D341Med (cell line): Measurements from ENCODE around the gene PRKCSH.

Experiments
- DNase-seq: peaks from one replicate; pipeline ENCODE4 v3.0.0; 2012; ENCODE audit warnings: low spot score

PRKCSH gene

GRCh38 chr19:11478167-11479089 lies 43.0 kb downstream of the PRKCSH start:
- peak; percentile 85 for DNase-seq

- peak; percentile 97 for DNase-seq
Observed at GRCh38 chr19:11479090-11479897, 43.9 kb downstream of the PRKCSH start.

- peak; percentile 63 for DNase-seq
Observed at GRCh38 chr19:11479898-11480714, 44.7 kb downstream of the PRKCSH start.

GRCh38 chr19:11480715-11481533 lies 45.5 kb downstream of the PRKCSH start, which contains the start of gene ELAVL3:
TSS of gene ELAVL3 (minus strand) at chr19:11481046. CDS start at chr19:11480608, 438 bp downstream.
- DNase-seq, result peak; percentile 87

- peak; percentile 95 for DNase-seq
Observed at GRCh38 chr19:11481534-11482383, 46.3 kb downstream of the PRKCSH start.

- peak; percentile 97 for DNase-seq
Observed at GRCh38 chr19:11482384-11483050, 47.1 kb downstream of the PRKCSH start.

GRCh38 chr19:11483366-11484111 lies 48.1 kb downstream of the PRKCSH start:
- DNase-seq, result peak; percentile 31

GRCh38 chr19:11485245-11485837 lies 49.9 kb downstream of the PRKCSH start:
- DNase-seq, result peak; percentile 18

GRCh38 chr19:11486661-11487503 lies 51.4 kb downstream of the PRKCSH start:
- DNase-seq, result peak; percentile 33

- DNase-seq, result no peak
Observed at GRCh38 chr19:11489378-11489777, 53.9 kb downstream of the PRKCSH start.

GRCh38 chr19:11494634-11495285 lies 59.3 kb downstream of the PRKCSH start:
- peak; percentile 23 for DNase-seq

GRCh38 chr19:11495481-11495880 lies 60.0 kb downstream of the PRKCSH start:
- peak; percentile 18 for DNase-seq

GRCh38 chr19:11495885-11496284 lies 60.5 kb downstream of the PRKCSH start:
- DNase-seq, result peak; percentile 23

- DNase-seq, result peak; percentile 88
Observed at GRCh38 chr19:11496391-11497163, 61.1 kb downstream of the PRKCSH start.

GRCh38 chr19:11499220-11499726 lies 63.8 kb downstream of the PRKCSH start:
- DNase-seq, result no peak
